ENCODE results near the gene GHR.

- TF ChIP-seq POLR2A (IDR thresholded peaks at IDR 0.05; ENCODE audit: low read depth, low read length) (no peak), CTCF (IDR thresholded peaks at IDR 0.05; ENCODE audit: extremely low read depth in 1 of 2, insufficient read depth in 1 of 2, low read depth in 1 of 2, low read length in 2 of 2) (no peak), MYC (IDR thresholded peaks at IDR 0.05; ENCODE audit: low read depth, low read length) (no peak), EZH2 (IDR thresholded peaks at IDR 0.05; ENCODE audit: borderline replicate concordance, low read depth, low read length, severe bottlenecking) (no peak), JUN (IDR thresholded peaks at IDR 0.05; ENCODE audit: borderline replicate concordance, insufficient read depth, insufficient read length, low read depth) (no peak), POLR2AphosphoS5 (IDR thresholded peaks at IDR 0.05; ENCODE audit: insufficient read depth, low read depth, low read length) (no peak), FOS (IDR thresholded peaks at IDR 0.05; ENCODE audit: borderline replicate concordance, insufficient read depth, low read length) (no peak), MAX (IDR thresholded peaks at IDR 0.05; ENCODE audit: insufficient read depth, insufficient read length) (no peak), GATA2 (IDR thresholded peaks at IDR 0.05; ENCODE audit: insufficient read depth, insufficient read length, low read depth, low read length) (no peak)
These were observed 163.4 kb downstream of the GHR start for GRCh38 chr5:42586625-42587024.
